ENCODE measurements around the gene ART1. TPM values are rescaled to one million over a fixed set of nuclear protein-coding genes. Genes with fewer than 3 reads are reported as not detected.
A peak's percentile ranks its signal among the peaks of the same experiment; 100 is the strongest.

The ART1 gene
- total RNA-seq, 2 experiments from 2014 or later: not detected

- H3K36me3 Mint-ChIP-seq: no peaks in the 10 kb centered on the region
- no peaks in the 10 kb centered on the region for H3K27me3 Mint-ChIP-seq
- DNase-seq: no peak
- peaks cover 8% of the 10 kb centered on the region for H3K4me1 Mint-ChIP-seq
- H3K27ac Mint-ChIP-seq: no peak overlapping the region
- H3K9me3 Mint-ChIP-seq: no peaks in the 10 kb centered on the region
- no peak overlapping the region for H3K4me3 Mint-ChIP-seq
Measured at GRCh38 chr11:3622521-3622920, 22.4 kb upstream of the ART1 start.

GRCh38 chr11:3623121-3623520 is 21.8 kb upstream of the ART1 start:
- H3K4me1 Mint-ChIP-seq: peaks cover 8% of the 10 kb centered on the region
- no peaks in the 10 kb centered on the region for H3K36me3 Mint-ChIP-seq
- no peaks in the 10 kb centered on the region for H3K9me3 Mint-ChIP-seq
- H3K27me3 Mint-ChIP-seq: no peaks in the 10 kb centered on the region
- DNase-seq: no peak
- H3K27ac Mint-ChIP-seq: no peak overlapping the region
- H3K4me3 Mint-ChIP-seq: no peak overlapping the region

- Mint-ChIP-seq H3K36me3 (no peaks in the 10 kb centered on the region), H3K4me1 (peaks cover 8% of the 10 kb centered on the region), H3K27ac (no peak overlapping the region), H3K9me3 (no peaks in the 10 kb centered on the region), H3K4me3 (no peak overlapping the region), H3K27me3 (no peaks in the 10 kb centered on the region)
- DNase-seq: no peak
Measured at GRCh38 chr11:3623767-3624458, 21.0 kb upstream of the ART1 start.

- no peaks in the 10 kb centered on the region for H3K36me3 Mint-ChIP-seq
- H3K9me3 Mint-ChIP-seq: no peaks in the 10 kb centered on the region
- H3K27ac Mint-ChIP-seq: no peak overlapping the region
- peak; percentile 16 for DNase-seq
- no peaks in the 10 kb centered on the region for H3K27me3 Mint-ChIP-seq
- H3K4me3 Mint-ChIP-seq: no peak overlapping the region
- peaks cover 8% of the 10 kb centered on the region for H3K4me1 Mint-ChIP-seq
Measured at GRCh38 chr11:3626250-3626960, 18.5 kb upstream of the ART1 start.

DNA sequence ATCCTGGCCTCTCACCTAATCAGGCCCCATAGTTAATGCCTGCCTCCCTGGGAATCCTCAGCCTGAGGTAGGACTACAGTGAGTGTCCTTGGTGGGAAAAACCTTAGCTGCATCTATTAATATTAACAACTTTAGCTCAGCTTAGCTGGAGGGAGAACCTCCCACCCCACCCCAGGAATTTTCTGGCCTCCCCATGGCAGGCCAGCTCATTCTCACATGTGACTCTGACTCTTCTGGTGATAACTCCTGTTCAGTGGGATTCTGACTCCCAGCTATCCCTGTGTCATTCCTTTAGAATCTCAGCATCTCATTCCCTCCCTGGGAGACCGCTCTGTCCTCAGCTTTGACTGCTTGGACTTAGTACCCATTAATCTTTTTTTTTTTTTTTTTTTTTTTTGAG is 17.6 kb upstream of the ART1 start:
- H3K4me1 Mint-ChIP-seq: peaks cover 8% of the 10 kb centered on the region
- H3K27ac Mint-ChIP-seq: no peak overlapping the region
- H3K9me3 Mint-ChIP-seq: no peaks in the 10 kb centered on the region
- no peak overlapping the region for H3K4me3 Mint-ChIP-seq
- no peak for DNase-seq
- H3K36me3 Mint-ChIP-seq: no peaks in the 10 kb centered on the region
- H3K27me3 Mint-ChIP-seq: no peaks in the 10 kb centered on the region

DNA sequence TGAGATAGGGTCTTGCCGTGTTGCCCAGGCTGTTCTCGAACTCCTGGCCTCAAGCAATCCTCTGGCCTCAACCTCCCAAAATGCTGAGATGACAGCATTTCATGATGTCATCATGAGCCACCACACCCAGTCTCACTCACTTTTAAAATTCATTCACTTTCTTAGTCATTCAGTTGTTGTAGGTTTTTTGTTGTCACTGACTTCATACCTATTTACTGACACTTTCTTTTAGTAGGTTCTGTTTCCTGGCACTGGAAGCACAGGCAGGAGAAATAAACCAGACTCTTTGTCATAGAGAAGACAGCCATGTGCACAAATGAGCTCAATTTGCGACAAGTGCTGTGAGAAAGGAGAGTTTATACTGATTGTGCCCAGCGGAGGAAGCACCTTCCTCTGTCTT is 13.6 kb upstream of the ART1 start:
- no peak overlapping the region for H3K27ac Mint-ChIP-seq
- no peak for DNase-seq
- H3K36me3 Mint-ChIP-seq: no peaks in the 10 kb centered on the region
- H3K27me3 Mint-ChIP-seq: no peaks in the 10 kb centered on the region
- H3K4me1 Mint-ChIP-seq: peaks cover 5% of the 10 kb centered on the region
- no peak overlapping the region for H3K4me3 Mint-ChIP-seq
- no peaks in the 10 kb centered on the region for H3K9me3 Mint-ChIP-seq

DNA sequence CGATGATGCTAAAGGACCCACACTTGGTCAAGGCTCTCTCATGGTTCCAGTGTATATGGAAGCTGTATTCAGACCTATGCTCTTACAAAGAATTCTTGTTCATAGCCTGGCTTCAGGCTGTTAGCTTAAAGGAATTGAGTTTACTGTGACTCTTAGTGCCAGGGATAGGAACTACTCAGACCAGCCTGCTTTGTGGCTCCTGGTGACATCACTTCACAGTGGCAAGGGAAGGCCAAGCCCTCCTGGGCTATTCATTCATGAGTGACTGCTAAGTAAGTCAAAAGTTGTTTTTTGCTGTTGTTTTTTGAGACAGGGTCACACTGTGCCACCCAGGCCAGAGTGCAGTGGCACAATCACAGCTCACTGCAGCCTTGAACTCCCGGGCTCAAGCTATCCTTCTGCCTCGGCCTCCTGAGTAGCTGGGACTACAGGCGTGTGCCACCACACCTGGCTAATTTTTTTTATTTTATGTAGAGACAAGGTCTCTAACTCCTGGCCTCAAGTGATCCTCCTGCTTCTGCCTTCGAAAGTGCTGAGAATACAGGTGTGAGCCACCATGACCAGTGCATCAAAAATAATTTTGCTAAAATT is 12.8 kb upstream of the ART1 start:
- no peaks in the 10 kb centered on the region for H3K36me3 Mint-ChIP-seq
- H3K27me3 Mint-ChIP-seq: no peaks in the 10 kb centered on the region
- H3K4me3 Mint-ChIP-seq: no peak overlapping the region
- no peak for DNase-seq
- no peaks in the 10 kb centered on the region for H3K9me3 Mint-ChIP-seq
- H3K4me1 Mint-ChIP-seq: no peaks in the 10 kb centered on the region
- no peak overlapping the region for H3K27ac Mint-ChIP-seq

- H3K36me3 Mint-ChIP-seq: no peaks in the 10 kb centered on the region
- no peak for DNase-seq
- H3K4me3 Mint-ChIP-seq: no peak overlapping the region
- H3K27me3 Mint-ChIP-seq: peaks cover 1% of the 10 kb centered on the region
- H3K4me1 Mint-ChIP-seq: no peaks in the 10 kb centered on the region
- H3K27ac Mint-ChIP-seq: no peak overlapping the region
- H3K9me3 Mint-ChIP-seq: no peaks in the 10 kb centered on the region
Measured at GRCh38 chr11:3635641-3636375, 9.1 kb upstream of the ART1 start.

DNA sequence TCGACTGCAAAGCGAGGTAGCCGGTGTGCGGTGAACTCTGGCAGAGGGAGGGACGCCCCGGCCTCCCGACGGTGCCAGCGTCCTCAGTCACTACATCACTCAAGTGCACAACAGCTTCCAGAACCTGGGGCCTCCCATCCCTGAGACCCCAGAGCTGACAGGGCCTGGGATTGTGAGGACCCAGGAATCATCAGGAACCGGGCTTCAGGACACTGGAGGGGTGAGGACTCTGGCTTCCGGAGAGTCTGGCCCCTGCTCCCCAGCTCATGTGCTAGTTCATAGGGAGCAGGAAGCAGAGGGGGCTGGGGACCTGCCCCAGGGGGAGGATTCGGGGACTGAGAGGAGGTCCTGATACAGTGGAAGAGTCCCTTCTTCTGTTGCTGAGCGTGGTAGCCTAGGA is 7.7 kb upstream of the ART1 start:
- no peaks in the 10 kb centered on the region for H3K9me3 Mint-ChIP-seq
- H3K27ac Mint-ChIP-seq: no peak overlapping the region
- peaks cover 9% of the 10 kb centered on the region for H3K27me3 Mint-ChIP-seq
- peaks cover 3% of the 10 kb centered on the region for H3K4me1 Mint-ChIP-seq
- no peak overlapping the region for H3K4me3 Mint-ChIP-seq
- DNase-seq: no peak
- no peaks in the 10 kb centered on the region for H3K36me3 Mint-ChIP-seq

- H3K27ac Mint-ChIP-seq: no peak overlapping the region
- H3K36me3 Mint-ChIP-seq: no peaks in the 10 kb centered on the region
- no peak for DNase-seq
- peaks cover 3% of the 10 kb centered on the region for H3K4me1 Mint-ChIP-seq
- H3K27me3 Mint-ChIP-seq: peaks cover 19% of the 10 kb centered on the region
- H3K9me3 Mint-ChIP-seq: no peaks in the 10 kb centered on the region
- no peak overlapping the region for H3K4me3 Mint-ChIP-seq
Measured at GRCh38 chr11:3638513-3638912, 6.4 kb upstream of the ART1 start.

DNA sequence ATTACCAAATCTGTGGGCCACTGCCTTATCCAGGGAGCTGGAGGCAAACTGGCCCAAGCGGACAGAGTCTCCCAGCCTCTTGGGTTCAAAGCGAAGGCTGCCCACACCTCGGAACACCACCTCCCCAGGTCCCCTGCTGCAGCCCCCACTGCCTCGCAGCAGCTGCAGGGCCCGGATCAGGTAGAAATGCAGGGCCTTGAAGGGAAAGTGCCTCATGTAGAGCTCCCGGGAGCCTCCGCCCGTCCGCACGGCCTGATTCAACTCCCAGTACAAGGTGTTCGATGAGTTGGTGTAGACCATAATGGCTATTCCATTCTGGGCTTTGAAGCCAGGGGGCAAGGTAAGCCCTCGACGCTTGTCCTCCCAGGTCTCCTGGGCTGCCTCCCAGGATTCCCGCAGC is 5.1 kb upstream of the ART1 start:
- Mint-ChIP-seq H3K9me3 (no peaks in the 10 kb centered on the region), H3K4me3 (no peak overlapping the region), H3K36me3 (no peaks in the 10 kb centered on the region), H3K4me1 (peaks cover 3% of the 10 kb centered on the region), H3K27ac (no peak overlapping the region), H3K27me3 (peaks cover 32% of the 10 kb centered on the region)
- DNase-seq: no peak

DNA sequence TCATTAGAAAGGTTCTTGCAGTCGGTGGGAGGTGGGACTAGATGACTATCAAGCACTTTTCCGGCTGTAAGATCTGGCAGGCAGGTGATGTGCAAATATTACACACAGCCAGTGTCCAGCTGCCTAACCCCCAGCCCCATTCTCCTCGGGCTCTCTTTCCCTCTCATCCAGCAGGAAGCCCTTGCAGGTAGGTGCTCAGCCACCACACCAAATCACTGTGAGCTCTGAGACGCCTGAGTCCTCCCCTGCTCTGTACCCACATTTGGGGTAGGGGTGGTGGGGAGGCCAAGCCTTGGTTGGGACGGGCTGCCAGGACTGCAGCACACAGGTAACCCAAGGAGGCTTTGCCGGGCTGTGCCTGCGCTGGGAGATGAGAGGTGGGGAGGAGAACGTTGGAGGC is 3.7 kb upstream of the ART1 start:
- Mint-ChIP-seq H3K36me3 (no peaks in the 10 kb centered on the region), H3K27me3 (peaks cover 46% of the 10 kb centered on the region), H3K4me1 (peaks cover 3% of the 10 kb centered on the region), H3K27ac (no peak overlapping the region), H3K9me3 (no peaks in the 10 kb centered on the region), H3K4me3 (peak overlapping the region; percentile 47)
- DNase-seq: no peak

GRCh38 chr11:3641701-3642070 is 3.2 kb upstream of the ART1 start, which contains the start of gene ART5:
ART5 (minus strand) TSS chr11:3641992; CDS start chr11:3641862, 130 bp downstream.
- Mint-ChIP-seq H3K27me3 (peaks cover 46% of the 10 kb centered on the region), H3K4me1 (peaks cover 3% of the 10 kb centered on the region), H3K27ac (no peak within 1 kb of the TSS), H3K36me3 (no peaks in the 10 kb centered on the region), H3K9me3 (no peaks in the 10 kb centered on the region), H3K4me3 (peak within 1 kb of the TSS; percentile 73)
- no peak for DNase-seq

DNA sequence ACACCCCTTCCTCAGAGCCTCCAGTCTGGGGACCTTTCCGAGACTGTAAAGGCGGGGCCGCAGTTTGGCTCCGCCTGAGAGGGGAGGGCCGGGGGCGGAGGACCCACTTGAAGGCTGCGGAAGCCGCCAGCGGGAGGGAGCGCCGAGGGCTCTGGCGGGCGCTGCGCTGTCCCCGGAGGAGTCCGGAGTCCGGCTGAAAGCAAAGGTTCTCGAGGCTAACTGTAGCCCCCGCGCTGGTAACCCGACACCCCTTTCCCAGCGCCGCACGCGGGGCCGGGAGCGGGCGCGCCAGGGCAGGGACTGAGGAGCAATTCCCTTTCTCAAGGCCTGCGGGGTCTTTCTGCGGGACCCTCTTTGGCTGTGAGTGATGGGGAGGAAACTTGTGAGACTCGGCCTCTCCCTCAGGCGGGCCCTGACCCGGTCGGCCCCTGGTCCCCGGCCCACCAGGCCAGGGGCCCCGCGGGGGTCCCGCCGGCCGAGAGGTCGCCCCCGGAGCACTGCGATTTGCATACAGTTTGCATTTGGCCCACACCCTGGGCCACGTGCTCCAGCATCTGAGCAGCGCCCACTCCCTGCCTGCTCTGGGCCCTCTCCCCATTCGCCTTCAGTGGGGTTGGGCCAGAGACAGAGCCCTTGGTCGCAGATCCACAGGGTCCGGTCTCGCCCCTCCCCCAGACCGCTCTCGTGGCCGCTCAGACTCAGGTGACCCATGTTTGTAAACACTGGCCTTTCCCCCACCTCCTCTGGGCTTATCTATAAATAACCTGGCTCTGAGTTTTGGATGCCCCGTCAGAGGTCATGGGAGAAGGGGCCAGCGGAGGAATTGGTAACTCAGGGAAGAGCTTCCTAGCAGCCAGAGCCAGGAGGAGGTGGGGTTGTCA is 2.6 kb upstream of the ART1 start:
- Mint-ChIP-seq H3K4me1 (peaks cover 3% of the 10 kb centered on the region), H3K9me3 (no peaks in the 10 kb centered on the region), H3K27ac (no peak overlapping the region), H3K36me3 (no peaks in the 10 kb centered on the region), H3K4me3 (peak overlapping the region; percentile 73), H3K27me3 (peaks cover 46% of the 10 kb centered on the region)
- peak; percentile 73 for DNase-seq

Measured in activated naive CD8-positive, alpha-beta T cell treated with anti-CD3 and anti-CD28 coated beads for 36 hours (primary cell).